SU-DHL-6 (cell line): ENCODE measurements around the gene AP5Z1.

Experiments used
- H2AFZ ChIP-seq: fragments of 200-600 bp; sonication (generic); 2 replicates; pipeline ENCODE4 v1.6.1; 2014; ENCODE audit warnings: low read depth, mild to moderate bottlenecking, moderate library complexity, mixed read lengths, antibody characterized with exemption, low read length; ENCODE audit not compliant: severe bottlenecking
- H3F3A ChIP-seq: fragments of 200-600 bp; shearing (Covaris generic); 2 replicates; pipeline ENCODE4 v1.6.0; 2016; ENCODE audit warnings: antibody characterized with exemption, mild to moderate bottlenecking; ENCODE audit not compliant: insufficient read depth
- H3K27ac ChIP-seq: fragments of 200-600 bp; sonication (generic); 2 replicates; pipeline ENCODE4 v1.5.1; 2016; ENCODE audit warnings: low read depth, mild to moderate bottlenecking, low read length, moderate library complexity, mixed read lengths
- H3K27me3 ChIP-seq: fragments of 200-600 bp; sonication (generic), shearing (Covaris generic); 2 replicates; pipeline ENCODE4 v1.6.0; 2014; ENCODE audit warnings: mild to moderate bottlenecking, low read length
- H3K36me3 ChIP-seq: fragments of 200-600 bp; sonication (generic); 2 replicates; pipeline ENCODE4 v1.6.1; 2014; ENCODE audit warnings: mild to moderate bottlenecking, low read length, mixed read lengths
- H3K4me2 ChIP-seq: fragments of 300-600, 200-600 bp; shearing (Covaris generic), sonication (generic); 2 replicates; pipeline ENCODE4 v1.6.0; 2014; ENCODE audit warnings: low read length, low read depth, mild to moderate bottlenecking; ENCODE audit not compliant: poor library complexity, severe bottlenecking
- H3K4me3 ChIP-seq: fragments of 200-600 bp; sonication (generic); 2 replicates; pipeline ENCODE4 v1.5.1; 2014; ENCODE audit warnings: antibody characterized with exemption, low read length, mild to moderate bottlenecking, mixed read lengths; ENCODE audit not compliant: insufficient read depth, poor library complexity, severe bottlenecking
- H3K79me2 ChIP-seq: fragments of 200-600 bp; sonication (generic); 2 replicates; pipeline ENCODE4 v1.6.1; 2014; ENCODE audit warnings: mild to moderate bottlenecking, low read length, moderate library complexity; ENCODE audit not compliant: insufficient read depth
- H3K9ac ChIP-seq: fragments of 200-600 bp; sonication (generic); 2 replicates; pipeline ENCODE4 v1.7.0; 2014; ENCODE audit warnings: mild to moderate bottlenecking, low read length
- H3K9me2 ChIP-seq: fragments of 200-600 bp; sonication (generic); replicated peaks from 2 replicates; pipeline ENCODE4 v1.6.1; 2014; ENCODE audit warnings: low read length; ENCODE audit not compliant: insufficient read depth
- H3K9me3 ChIP-seq: fragments of 200-600 bp; sonication (generic); 2 replicates; pipeline ENCODE4 v1.6.1; 2014; ENCODE audit warnings: low read length, mixed read lengths; ENCODE audit not compliant: insufficient read depth
- H4K20me1 ChIP-seq: fragments of 200-600 bp; sonication (generic); 2 replicates; pipeline ENCODE4 v1.6.1; 2014; ENCODE audit warnings: low read depth, mild to moderate bottlenecking, antibody characterized with exemption, low read length, moderate library complexity, mixed read lengths
- CTCF ChIP-seq: fragments of 200-600 bp; sonication (generic); IDR thresholded peaks from one replicate; pipeline ENCODE4 v1.5.1; 2017; ENCODE audit warnings: antibody characterized with exemption, mild to moderate bottlenecking, low read length, moderate library complexity; ENCODE audit not compliant: insufficient read depth, poor library complexity, severe bottlenecking
- EZH2phosphoT487 ChIP-seq: fragments of 200-600 bp; sonication (generic), shearing (Covaris generic); conservative IDR thresholded peaks from 2 replicates; pipeline ENCODE4 v1.6.1; 2018; ENCODE audit warnings: mild to moderate bottlenecking, antibody characterized with exemption, low read length, moderate library complexity, mixed read lengths

Gene AP5Z1

DNA sequence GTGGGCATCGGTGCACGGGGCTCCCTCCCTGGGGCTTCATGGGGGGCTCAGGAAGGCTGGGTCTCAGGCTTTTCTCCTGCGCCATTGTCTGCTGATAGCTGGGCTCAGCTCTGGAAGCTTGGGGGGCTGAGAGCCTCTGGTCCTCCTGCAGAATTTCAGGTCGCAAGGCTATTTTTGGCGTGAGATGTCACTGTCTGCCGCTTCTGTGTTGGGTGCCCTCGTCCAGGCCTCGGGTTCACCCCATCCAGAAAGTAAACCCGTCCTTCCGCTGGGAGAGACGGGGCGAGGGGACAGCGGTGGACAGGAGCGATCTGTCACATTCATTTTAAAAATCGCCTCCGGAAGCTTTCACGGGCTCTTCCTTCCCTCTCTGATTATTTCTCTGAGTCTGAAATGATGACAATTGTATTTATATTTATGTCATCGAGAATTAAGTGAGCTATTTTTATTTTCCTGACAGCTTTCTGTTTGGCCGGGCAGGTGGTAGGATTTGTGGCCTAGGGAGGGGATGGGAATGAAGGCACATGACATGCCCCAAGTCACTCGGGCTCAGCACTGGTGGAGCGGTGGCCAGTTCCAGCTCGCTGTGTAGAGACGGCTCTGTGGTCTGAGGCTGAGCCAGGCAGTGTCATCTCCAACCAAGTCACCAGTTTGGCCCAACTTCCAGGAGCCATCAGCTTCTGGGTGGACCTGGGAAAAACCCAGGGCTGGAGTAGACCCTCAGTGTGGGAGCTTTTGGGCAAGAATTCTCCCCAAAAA, 40.7 kb upstream of the AP5Z1 start:
- TF ChIP-seq EZH2phosphoT487 (no peak), CTCF (no peak)
- Histone ChIP-seq H3K79me2 (peaks cover 7% of the 10 kb centered on the region), H3F3A (no peaks in the 10 kb centered on the region), H3K9me3 (no peaks in the 10 kb centered on the region), H3K27me3 (no peaks in the 10 kb centered on the region), H3K4me3 (no peak overlapping the region), H3K9ac (no peak overlapping the region), H2AFZ (no peak overlapping the region), H3K9me2 (no peaks in the 10 kb centered on the region), H3K4me2 (no peak overlapping the region), H4K20me1 (no peaks in the 10 kb centered on the region), H3K27ac (no peak overlapping the region), H3K36me3 (no peaks in the 10 kb centered on the region)

DNA sequence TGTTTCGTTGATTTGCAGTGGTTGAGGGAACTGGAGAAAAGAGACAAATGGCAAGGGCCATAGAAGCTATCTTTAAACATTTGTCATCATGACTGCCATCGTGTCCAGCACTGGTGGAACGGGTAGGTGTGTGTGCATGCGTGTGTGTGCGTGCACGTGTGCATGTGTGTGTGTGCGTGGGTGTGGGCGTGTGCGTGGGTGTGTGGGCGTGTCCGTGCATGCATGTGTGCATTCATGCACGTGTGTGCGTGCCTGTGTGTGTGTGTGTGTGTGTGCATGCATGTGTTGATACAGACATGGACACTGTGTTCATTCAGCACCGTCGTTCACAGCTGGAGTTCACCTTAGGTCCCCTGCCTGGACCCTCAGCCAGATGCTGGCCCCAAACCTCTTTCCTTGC, 38.1 kb upstream of the AP5Z1 start:
- Histone ChIP-seq H3K9me3 (no peaks in the 10 kb centered on the region), H3F3A (no peaks in the 10 kb centered on the region), H3K4me3 (no peak overlapping the region), H3K27ac (no peak overlapping the region), H3K9me2 (no peaks in the 10 kb centered on the region), H3K36me3 (no peaks in the 10 kb centered on the region), H3K79me2 (0 out of 2 replicates have a peak, but pooled peaks cover 4% of the 10 kb centered on the region), H3K9ac (no peak overlapping the region), H3K4me2 (no peak overlapping the region), H2AFZ (no peak overlapping the region), H3K27me3 (no peaks in the 10 kb centered on the region), H4K20me1 (no peaks in the 10 kb centered on the region)
- TF ChIP-seq CTCF (no peak), EZH2phosphoT487 (no peak)

GRCh38 chr7:4738711-4739527, 36.5 kb upstream of the AP5Z1 start:
- H3K36me3 ChIP-seq = no peaks in the 10 kb centered on the region
- H3F3A ChIP-seq = no peaks in the 10 kb centered on the region; the same call in 1 of the 2 replicates
- no peak overlapping the region for H2AFZ ChIP-seq
- H3K4me2 ChIP-seq = no peak overlapping the region
- H3K79me2 ChIP-seq = 0 out of 2 replicates have a peak, but pooled peaks cover 4% of the 10 kb centered on the region
- no peaks in the 10 kb centered on the region for H3K9me3 ChIP-seq
- H3K9me2 ChIP-seq = no peaks in the 10 kb centered on the region
- no peaks in the 10 kb centered on the region for H4K20me1 ChIP-seq
- no peak overlapping the region for H3K27ac ChIP-seq
- TF ChIP-seq EZH2phosphoT487 (no peak), CTCF (no peak)
- H3K9ac ChIP-seq = no peak overlapping the region
- no peaks in the 10 kb centered on the region for H3K27me3 ChIP-seq
- no peak overlapping the region for H3K4me3 ChIP-seq
